Glutamatergic neuron (in vitro differentiated cells): Measurements from ENCODE around the gene GPRC5D. TPM values are rescaled to one million over a fixed set of nuclear protein-coding genes. Genes with fewer than 3 reads are reported as not detected.

Source experiments
- DNase-seq: peaks from one replicate; pipeline ENCODE4 v3.0.0; 2022
- H3K27ac Mint-ChIP-seq: one replicate; pipeline ENCODE4 v1.8.0; 2020; ENCODE audit warnings: mild to moderate bottlenecking, mixed read lengths, inconsistent platforms; ENCODE audit not compliant: unreplicated experiment
- H3K27me3 Mint-ChIP-seq: one replicate; pipeline ENCODE4 v1.8.0; 2020; ENCODE audit warnings: mild to moderate bottlenecking, moderate library complexity, mixed read lengths, inconsistent platforms; ENCODE audit not compliant: unreplicated experiment
- H3K36me3 Mint-ChIP-seq: one replicate; pipeline ENCODE4 v1.8.0; 2020; ENCODE audit warnings: mild to moderate bottlenecking, mixed read lengths, inconsistent platforms; ENCODE audit not compliant: unreplicated experiment
- H3K4me1 Mint-ChIP-seq: one replicate; pipeline ENCODE4 v1.8.0; 2020; ENCODE audit warnings: mild to moderate bottlenecking, low read depth, mixed read lengths, inconsistent platforms; ENCODE audit not compliant: unreplicated experiment
- H3K4me3 Mint-ChIP-seq: one replicate; pipeline ENCODE4 v1.8.0; 2020; ENCODE audit warnings: mild to moderate bottlenecking, mixed read lengths, inconsistent platforms; ENCODE audit not compliant: unreplicated experiment
- H3K9me3 Mint-ChIP-seq: one replicate; pipeline ENCODE4 v1.8.0; 2020; ENCODE audit warnings: mild to moderate bottlenecking, moderate library complexity, mixed read lengths, inconsistent platforms; ENCODE audit not compliant: unreplicated experiment
- CTCF ChIP-seq: fragments of 200-600 bp; sonication (generic); IDR thresholded peaks from one replicate; pipeline ENCODE4 v1.5.0; 2021; ENCODE audit not compliant: partially characterized antibody, unreplicated experiment
- total RNA-seq: library from RNA; stranded (reverse); fragmentation: NEBNext Ultra II Directional; extraction: Animal tissue kit (Norgen Biotek cat#: 25700); gene quantifications from one replicate; pipeline ENCODE4 v1.2.1, GENCODE V29; 2021; ENCODE audit not compliant: unreplicated experiment

Gene GPRC5D
- total RNA-seq, 1 donor from 2014 or later, result not detected

GRCh38 chr12:12958886-12959285 lies 6.9 kb upstream of the GPRC5D start:
- H3K27me3 Mint-ChIP-seq, result peaks cover 2% of the 10 kb centered on the region

GRCh38 chr12:12954878-12955625 lies 3.1 kb upstream of the GPRC5D start:
- peaks cover 1% of the 10 kb centered on the region for H3K9me3 Mint-ChIP-seq
- H3K27ac Mint-ChIP-seq, result no peak overlapping the region
- peaks cover 6% of the 10 kb centered on the region for H3K4me1 Mint-ChIP-seq
- H3K27me3 Mint-ChIP-seq, result peaks cover 1% of the 10 kb centered on the region
- no peak for DNase-seq
- H3K36me3 Mint-ChIP-seq, result peaks cover under 1% of the 10 kb centered on the region
- H3K4me3 Mint-ChIP-seq, result no peak overlapping the region
- TF ChIP-seq CTCF, result no peak

More at GRCh38 chr12:12958886-12959285, 6.9 kb upstream of the GPRC5D start:
- peaks cover 6% of the 10 kb centered on the region for H3K9me3 Mint-ChIP-seq
- peaks cover 11% of the 10 kb centered on the region for H3K4me1 Mint-ChIP-seq
- H3K4me3 Mint-ChIP-seq, result no peak overlapping the region
- H3K36me3 Mint-ChIP-seq, result no peaks in the 10 kb centered on the region
- TF ChIP-seq CTCF, result no peak
- H3K27ac Mint-ChIP-seq, result no peak overlapping the region
- DNase-seq, result no peak

GRCh38 chr12:12954356-12954755 lies 2.4 kb upstream of the GPRC5D start:
- H3K4me1 Mint-ChIP-seq, result peaks cover 5% of the 10 kb centered on the region
- TF ChIP-seq CTCF, result no peak
- peaks cover 5% of the 10 kb centered on the region for H3K36me3 Mint-ChIP-seq
- H3K9me3 Mint-ChIP-seq, result peaks cover 4% of the 10 kb centered on the region
- H3K27ac Mint-ChIP-seq, result no peak overlapping the region
- H3K27me3 Mint-ChIP-seq, result peaks cover 1% of the 10 kb centered on the region
- DNase-seq, result no peak
- no peak overlapping the region for H3K4me3 Mint-ChIP-seq

- Mint-ChIP-seq H3K36me3 (peaks cover 5% of the 10 kb centered on the region), H3K4me1 (no peaks in the 10 kb centered on the region), H3K9me3 (peaks cover 4% of the 10 kb centered on the region), H3K27ac (no peak overlapping the region), H3K27me3 (peaks cover 1% of the 10 kb centered on the region), H3K4me3 (no peak overlapping the region)
- no peak for DNase-seq
- TF ChIP-seq CTCF, result no peak
Measured at GRCh38 chr12:12951504-12951903, 466 bp downstream of the GPRC5D start.

GRCh38 chr12:12947902-12948301 lies 4.1 kb downstream of the GPRC5D start:
- Mint-ChIP-seq H3K4me1 (no peaks in the 10 kb centered on the region), H3K27ac (no peak overlapping the region), H3K36me3 (peaks cover 5% of the 10 kb centered on the region), H3K9me3 (peaks cover 5% of the 10 kb centered on the region), H3K27me3 (peaks cover 5% of the 10 kb centered on the region), H3K4me3 (no peak overlapping the region)
- TF ChIP-seq CTCF, result no peak
- no peak for DNase-seq
